Activated CD4-positive, alpha-beta T cell treated with anti-CD3 and anti-CD28 coated beads, Interleukin-2, amount 50 U/mL, for 16 hours (primary cell): ENCODE data around the gene SLC6A6.

Experiments used
- DNase-seq: peaks from one replicate; pipeline ENCODE4 v3.0.0-alpha.2; 2020

Gene SLC6A6

DNA sequence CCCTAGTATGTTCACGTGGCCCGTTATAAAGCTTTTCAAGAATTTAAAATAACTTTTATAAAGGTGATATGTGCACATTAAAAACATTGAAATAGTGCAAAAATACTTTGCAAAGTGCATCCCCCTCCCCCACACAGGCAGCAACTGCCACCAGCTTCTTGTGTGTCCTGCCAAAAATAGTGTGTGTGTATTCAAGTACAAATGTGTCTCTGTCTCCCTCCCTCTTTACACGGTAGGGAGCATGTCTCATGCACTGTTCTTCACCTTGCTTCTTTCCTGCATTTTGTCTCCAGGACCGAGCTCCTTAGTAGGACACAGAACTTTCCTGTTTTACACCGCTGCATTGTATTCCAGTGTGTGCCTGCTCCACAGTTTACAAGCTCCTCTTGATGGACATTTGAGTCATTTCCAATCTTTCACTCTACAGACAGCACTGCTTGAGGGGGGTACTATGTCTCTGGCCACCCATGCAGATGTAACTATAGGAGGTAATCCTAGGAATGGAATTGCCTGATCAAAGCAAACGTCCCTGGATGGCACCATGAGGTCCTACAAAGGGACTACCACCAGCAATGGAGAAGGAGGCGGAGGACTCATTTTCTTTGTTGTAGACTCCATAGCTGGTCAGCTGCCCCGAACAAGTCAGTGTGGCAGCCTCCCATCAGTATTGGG, 52.4 kb downstream of the SLC6A6 start:
- DNase-seq, result no peak

DNA sequence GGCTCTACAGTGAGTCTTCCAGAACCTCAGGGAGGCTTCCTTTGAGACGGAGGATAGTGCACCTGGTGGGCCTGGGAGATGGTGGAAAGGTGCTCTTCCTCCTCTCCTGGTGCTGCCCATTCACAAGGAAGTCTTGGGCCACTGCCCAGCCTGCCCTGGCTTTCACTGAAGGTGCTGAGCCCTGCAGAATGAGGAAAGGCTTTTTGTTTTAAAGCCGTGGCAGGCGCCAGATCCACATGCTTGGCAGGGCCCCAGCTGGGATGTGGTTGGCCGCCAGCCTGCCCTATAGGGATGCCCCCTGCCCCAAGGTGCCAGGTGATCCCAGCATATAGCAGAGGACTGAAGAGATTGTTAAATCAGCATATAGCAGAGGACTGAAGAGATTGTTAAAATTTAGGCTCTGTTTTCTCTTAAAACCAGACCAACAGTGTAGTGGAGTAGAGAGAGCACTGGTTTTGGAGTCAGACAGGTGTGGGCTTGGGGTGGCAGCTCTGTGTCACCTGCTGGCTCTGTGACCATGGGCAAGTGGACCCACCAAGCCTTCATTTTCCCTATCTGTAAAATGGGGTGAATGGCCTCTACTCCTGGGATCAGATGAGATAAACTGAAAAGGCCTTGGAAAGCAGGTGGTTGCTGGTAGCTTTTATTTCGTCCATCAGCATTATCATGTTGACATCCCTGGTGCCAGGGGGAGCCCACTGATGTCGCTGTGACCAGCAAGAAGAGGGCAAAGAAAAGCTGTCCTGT, 53.3 kb downstream of the SLC6A6 start:
- DNase-seq, result no peak

DNA sequence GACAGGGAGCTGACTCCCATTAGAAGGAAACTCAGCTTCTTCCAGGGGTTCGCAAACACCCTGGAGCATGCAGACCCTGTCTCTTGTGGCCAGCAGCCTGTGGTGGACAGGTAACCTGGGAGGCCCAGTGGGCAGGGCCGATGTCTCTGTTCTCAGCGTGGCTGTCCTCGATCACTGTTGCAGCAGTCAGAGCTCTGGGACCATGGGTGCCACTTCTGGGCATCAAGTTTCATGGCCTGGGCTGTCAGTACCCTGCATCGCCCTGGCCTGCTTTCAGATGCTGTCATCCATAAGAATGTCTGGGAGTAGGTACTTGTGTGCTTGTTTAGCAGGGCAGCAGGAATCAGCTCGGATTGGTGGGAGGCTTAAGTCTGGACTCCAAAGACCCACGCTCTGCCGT, 54.4 kb downstream of the SLC6A6 start:
- DNase-seq, result no peak

DNA sequence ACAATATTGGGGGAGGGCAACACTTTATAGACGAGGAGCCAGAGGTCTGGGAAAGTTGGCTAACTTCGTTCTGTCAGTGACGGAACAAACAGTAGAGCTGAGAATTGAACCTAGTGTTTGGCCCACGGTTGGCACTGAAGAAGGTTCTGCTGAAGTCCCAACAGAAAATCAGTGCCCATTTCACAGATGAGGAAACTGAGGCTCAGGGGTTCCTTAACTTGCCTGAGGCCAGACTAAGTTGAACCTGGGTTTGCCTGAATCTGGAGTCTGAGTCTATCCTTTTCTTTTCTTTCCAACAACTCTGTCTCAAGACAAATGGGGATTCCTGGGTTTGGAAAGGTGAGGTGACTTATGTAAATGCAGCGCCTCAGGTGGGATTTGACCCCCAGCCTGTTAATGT, 55.1 kb downstream of the SLC6A6 start:
- DNase-seq, result no peak

DNA sequence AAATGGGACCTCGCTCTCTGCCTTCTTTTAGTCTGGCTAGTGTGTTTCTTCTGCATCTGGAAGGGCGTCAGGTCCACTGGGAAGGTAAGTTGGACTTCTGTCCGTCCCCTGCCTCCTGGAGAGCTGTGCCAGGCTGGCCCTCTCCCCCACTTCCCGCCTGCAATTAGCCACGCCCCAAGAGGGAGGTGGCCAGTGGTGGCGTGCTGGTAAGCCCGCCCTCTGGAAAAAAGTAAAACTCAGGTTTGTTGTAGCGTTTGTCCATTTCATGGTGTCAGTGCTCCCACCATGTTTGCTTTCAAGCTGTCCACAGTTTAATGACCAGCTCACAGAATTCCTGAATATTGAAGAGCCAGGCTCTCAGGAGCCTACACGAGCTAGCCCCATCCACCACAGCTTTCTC, 55.6 kb downstream of the SLC6A6 start:
- no peak for DNase-seq

DNA sequence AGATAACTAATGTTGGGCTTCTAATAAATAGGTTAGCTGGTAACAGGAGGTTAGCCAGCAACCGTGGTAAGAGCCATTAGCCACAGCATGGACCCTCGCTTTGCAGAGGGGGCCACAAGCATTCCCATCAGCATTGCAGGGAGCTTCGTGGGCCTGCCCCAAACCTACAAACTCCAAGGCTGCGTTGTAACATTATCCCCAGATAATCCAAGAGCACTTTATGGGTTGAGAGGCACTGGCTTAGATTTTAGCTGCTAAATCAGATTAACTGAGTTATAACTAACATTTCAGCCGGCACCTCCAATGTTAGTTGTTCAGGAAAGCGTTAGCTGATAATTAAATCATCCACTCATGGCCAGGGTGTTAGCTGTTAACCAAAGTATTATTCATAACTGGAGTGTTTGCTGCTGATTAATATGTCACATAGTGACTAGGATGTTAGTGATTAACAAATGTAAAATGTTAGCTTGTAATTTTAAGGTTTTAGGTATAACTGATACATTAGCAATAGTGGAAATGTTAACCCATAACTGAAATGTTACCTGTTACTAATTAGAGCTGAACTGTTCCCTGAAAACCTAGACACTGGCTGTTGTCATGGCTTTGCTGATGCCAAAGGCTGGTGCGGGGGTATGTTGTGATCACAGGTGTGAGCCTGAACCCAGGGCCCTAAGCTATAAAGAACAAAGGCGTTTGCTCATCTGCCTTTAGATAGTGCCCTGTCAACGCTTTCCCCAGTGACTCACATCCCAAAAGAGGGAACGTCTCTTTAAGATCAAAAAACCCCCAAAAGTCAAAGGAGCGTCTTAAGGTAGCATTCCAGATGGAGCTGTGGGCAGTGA, 56.2 kb downstream of the SLC6A6 start:
- DNase-seq, result peak; percentile 44

DNA sequence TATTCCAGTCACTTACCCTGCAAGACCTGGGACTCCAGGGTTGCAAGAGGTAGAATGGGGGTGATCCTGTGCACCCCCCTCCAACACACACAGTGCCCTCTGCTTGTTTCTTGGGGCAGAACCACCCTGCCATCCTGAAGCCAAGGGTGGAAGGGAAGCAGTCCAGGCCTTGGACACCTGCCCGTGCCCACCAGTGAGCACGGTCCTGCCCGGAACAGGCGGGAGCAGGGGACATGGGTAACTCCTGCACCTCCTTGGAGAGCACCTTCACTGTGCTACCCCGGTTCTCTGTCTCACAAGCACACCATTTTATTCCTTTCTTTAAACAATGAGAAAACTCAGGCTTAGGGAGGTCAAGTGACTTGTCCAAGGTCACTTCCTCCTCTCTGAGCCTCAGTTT, 57.0 kb downstream of the SLC6A6 start:
- DNase-seq, result no peak

DNA sequence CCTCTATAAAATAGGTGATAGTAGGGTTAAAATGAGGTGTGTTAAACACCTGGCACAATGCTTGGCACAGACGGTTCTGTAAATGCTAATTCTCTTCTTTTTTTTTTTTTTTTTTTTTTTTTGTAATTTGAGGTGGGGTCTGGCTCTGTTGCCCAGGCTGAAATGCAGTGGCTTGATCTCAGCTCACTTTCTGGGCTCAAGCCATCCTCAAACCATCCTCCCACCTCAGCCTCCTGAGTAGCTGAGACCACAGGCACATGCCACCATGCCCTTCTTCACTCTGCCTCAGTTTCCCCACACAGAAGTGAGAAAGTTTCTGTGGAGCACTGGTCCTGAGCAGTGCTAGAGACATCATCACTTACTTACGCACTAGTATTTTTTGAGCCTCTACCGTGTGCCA, 57.4 kb downstream of the SLC6A6 start:
- DNase-seq, result no peak

DNA sequence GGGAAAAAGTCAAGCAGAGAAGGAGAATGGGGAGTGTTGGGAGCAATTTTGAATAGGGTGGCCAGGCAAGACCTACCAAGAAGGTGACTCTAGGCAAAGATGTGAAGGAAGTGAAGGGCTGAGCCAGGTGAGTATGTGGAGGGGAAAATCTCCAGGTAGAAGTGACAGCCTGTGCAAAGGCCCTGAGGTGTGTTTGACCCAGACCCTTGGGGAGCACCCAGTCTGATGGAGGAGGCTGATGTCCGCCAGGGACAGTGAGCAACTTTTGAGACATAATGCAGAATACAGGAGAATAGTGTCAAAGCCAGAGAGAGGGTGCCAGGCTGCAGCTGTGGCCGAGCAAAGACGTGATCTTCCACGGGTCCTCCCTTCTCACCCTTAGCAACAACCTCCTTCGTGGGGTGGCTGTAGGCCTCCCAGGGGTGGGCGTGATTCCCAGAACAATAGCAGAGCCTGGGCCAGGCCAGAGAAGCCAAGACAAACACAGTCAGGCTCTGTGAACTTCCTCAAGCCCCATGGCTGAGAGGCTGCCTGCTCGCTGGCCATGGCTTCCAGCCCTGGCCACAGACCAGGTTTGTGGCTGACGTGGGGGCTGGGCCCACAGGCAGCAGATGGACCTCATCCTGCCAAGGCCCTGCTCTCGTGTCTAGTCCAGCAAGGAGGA, 58.1 kb downstream of the SLC6A6 start:
- no peak for DNase-seq

DNA sequence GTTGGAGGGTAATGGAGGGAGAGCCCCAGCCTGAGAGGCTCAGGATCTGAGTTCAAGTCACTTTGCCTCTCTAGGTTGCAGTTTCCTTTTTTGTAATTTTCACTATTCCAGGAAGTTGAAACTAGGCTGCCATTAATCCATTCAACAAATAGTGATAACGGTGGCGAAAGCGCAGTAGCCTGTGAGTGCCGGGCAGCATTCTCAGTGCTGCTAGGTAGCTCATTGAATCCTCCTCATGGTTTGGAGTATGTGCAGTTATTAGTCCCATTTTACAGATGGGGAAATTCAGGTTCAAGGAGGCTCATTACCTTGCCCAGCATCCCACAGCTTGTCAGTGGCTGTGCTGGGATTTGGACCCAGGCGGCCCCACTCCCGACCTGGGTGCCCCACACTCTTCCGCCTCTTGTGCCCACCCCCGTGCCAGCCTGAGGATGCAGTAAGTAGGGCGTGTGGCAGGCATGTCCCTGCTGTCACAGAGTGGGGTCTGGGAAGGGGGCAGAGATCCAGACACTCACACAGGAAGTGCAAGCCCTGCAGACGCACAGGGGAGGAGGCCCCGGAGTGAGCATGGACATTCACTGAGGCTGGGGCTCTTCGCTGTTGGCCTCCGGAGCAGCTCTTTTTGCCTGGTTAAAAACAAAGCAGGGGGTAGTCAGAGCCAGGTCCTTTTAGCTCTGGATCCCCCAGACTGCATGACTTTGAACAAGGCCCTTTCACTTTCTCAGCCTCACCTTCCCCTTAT, 58.8 kb downstream of the SLC6A6 start:
- no peak for DNase-seq

DNA sequence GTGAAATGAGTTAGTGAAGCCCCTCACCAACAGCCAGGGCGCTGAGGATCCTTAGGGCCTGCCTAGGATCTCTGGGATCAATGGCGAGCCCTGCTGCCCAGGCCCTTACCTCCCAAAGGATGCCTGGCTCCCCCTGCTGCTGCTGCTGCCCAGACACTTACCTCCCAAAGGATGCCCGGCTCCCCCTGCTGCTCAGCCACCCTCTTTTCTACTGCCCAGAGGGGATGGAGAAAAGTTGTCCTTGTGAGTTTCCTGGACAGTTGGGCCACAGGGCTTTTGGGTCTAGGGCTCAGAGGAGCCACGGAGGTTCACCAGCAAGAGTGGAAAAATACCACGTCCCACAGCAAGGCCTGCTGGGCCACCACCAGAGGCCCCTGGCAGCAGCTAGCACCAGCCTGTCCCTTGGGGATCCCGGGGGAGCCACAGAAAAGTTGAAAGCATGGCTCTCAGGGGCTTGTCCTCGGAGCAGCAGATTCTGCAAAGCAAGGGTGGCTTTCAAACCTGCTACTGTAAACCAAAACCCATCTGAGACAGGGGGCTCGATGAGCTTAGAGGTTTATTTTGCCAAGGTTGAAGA, 59.4 kb downstream of the SLC6A6 start:
- peak; percentile 10 for DNase-seq

DNA sequence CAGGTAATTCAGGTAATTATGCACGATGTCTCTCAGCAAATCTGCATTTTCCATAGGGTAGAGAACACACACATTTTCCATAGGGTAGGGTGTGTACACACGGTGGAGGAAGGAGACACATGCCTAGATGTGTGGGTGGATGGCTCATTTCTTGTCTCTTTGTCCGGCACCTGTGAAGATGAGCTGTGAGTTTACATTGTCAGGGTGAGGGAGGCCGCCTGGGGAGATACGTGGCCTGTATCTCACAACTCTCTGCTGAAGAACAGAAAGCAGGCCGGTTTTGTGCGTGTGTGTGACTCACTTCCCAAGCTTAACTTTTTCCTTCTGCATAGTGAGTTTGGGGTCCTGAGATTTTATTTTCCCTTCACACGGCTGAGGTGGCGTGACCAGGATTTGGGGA, 60.3 kb downstream of the SLC6A6 start:
- peak; percentile 10 for DNase-seq

DNA sequence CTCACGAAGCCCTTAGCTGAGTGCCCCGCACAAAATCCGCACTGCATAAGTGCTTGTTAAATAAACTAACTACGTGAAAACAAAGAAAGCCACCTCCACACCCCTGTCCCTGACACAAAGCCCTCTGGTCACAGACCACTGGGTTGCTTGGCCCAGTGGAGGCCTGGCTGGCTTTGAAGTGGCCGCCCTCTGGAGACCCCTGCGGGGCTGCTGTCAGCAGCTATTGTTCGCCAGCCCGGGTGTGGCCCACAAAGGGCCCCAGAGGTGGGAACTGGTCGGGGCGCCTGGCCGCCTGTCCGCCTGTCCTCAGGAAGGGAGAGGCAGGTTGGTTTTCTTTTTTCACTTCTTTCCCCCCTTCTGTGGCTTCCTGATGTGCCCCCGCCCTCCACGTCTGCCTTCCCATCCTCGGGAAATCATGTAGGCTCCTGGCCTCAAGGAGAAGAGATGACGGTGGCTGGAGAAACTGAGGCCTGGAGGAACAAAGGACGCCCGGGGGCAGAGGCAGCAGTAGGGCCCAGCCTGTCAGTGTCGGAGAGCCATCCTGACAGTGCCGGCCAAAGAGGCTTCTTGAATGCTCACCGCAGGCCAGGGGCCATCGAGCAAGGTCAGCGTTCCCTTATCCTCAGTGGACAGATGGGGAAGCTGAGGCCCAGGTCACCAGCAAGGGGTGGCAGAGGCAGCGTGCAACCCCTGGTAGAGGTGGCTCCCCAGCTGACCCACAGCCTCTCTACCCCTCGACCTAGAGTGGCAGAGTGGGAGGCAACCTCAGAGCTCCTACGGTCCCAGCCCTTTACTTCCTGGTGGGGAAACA, 61.1 kb downstream of the SLC6A6 start:
- DNase-seq, result no peak

DNA sequence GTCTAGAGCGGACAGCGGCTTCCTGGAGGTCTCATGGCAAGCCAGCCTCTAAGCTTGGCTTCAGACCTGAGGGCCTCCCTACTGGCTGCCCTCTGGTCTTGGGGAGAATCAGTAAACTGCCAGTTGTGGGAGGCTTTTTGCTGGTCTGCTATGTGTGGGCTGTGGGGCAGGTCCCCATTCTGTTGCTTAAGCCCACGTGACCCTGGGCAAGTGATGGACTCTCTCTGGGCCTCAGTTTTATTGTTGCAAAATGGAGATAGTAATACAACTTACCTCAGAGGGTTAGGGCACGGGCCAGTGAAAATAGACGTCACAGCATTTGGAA, 61.7 kb downstream of the SLC6A6 start:
- no peak for DNase-seq

DNA sequence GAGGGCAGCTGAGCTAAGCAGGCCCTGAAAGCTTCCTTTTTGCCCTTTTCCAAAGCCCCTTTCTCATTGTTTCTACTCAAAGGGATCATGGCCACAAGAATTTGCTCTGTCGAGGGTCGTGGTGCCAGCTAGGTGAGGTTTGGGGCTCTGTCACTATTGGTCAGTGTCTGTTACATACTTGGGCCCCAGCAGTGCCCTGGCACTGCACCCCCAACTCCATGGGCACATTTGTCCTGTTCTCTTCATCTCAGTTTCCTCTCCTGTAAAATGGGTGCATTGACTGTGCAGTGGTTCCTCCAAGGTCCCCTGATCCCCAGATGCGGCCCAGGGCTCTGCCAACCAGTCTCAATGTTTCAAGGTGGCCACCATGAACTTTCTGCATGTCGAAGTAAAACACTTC, 62.1 kb downstream of the SLC6A6 start:
- DNase-seq, result no peak

DNA sequence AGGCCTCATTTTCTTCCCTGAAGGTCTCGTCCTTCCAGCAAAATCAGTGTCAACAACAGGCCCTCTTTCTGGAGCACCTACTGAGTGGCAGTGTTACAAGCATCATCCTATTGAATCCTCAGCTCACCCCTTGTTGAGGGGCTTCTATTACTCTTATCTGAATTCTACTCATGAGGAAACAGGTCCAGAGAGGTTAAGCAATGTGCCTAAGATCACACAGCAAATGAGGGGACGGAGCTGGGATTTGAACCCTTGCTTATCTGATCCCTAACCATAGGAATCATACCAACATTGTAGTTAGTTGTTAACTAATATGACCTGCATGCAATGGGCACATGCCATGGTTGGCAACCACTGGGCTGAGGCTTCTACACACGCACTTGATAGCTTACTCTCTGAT, 63.0 kb downstream of the SLC6A6 start:
- DNase-seq, result no peak

DNA sequence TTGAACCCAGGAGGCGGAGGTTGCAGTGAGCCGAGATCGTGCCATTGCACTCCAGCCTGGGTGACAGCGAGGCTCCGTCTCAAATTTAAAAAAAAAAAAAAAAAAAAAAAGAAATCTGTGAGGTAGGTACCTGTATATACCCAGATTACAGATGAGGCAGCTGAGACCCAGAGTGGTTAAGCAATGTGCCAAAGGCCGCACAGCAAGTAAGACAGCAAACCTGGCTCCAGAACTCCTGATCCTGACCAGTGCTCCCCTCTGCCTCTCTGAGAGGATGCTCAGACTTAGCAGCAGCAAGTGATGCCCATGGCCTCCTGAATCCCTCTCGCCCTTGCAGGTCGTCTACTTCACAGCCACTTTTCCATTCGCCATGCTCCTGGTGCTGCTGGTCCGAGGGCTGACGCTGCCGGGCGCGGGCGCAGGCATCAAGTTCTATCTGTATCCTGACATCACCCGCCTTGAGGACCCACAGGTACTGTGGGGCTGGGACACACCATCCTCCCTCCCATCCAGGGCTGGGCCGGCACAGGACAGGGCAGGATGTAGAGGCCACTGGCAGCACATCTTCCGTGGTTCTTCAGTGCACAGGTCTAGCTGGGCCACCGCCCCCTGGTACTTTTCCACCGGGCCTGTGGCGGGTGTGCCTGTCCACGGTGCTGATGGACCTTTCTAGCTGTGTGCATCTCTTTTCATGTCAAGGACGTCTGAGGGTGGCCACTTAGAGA, 63.9 kb downstream of the SLC6A6 start:
- no peak for DNase-seq

DNA sequence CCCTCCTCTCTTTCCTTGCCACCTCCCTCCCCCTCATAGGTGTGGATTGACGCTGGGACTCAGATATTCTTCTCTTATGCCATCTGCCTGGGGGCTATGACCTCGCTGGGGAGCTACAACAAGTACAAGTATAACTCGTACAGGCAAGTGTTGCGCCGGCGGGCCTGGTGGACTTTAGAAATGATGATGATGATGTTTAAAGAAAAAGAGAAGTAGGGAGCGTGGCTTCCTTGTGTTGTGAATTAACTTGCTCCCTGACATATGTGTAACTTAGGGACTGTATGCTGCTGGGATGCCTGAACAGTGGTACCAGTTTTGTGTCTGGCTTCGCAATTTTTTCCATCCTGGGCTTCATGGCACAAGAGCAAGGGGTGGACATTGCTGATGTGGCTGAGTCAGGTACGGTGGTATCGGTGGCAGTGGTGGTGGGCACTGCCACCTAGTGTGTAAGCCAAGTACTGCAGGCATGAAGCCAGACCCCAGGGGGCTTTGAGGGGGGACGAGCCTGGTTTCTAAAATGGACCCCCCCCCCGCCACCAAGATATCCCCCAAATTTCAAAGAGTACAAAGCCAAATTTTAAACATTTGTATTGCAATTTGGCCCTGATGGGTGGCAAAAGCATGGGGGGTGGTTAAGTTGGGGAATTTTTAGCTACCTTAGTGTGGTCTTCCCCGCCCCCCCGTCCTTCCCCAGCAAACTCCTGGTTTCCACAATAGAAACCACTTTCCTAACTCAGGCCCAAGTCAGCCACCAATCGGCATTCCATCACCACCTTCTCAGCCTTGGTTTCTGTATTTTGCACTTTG, 65.6 kb downstream of the SLC6A6 start:
- peak; percentile 30 for DNase-seq

DNA sequence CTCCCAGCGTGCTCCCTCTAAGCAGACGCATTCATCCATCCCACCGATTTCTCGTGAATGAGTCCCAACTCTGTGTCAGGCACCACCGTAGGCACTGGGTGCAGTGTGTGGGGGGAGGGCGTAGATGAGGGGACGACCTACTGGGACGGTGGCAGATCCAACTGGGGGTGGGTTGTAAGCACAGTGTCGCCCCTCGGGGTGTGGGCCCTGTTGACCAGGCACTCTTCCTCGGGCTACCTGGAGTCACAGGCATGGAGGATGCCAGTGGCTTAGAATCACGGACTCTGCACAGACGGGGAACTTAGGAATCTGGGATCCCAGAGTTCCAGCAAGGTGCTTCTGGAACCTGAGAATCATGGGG, 66.2 kb downstream of the SLC6A6 start:
- no peak for DNase-seq

DNA sequence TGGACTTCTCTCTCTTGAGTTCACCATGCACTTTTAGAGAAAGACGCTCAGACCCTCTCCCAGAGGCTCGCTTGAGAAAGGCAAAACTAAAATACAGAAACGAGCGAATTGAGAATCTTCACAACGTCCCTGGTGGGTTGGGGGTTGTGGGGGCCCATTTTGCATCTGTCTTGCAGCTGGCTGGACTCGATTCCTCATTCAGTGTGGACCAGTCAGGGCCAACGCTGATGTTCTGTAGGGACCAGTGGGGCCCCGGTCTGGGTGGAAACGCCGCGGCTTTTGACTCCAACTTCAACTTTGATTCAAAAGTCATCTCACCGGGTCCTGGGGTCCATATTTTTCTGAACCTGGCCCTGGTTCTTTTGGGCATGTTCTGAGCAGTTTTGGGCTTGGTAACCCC, 68.1 kb downstream of the SLC6A6 start:
- DNase-seq, result no peak
